Transverse colon (tissue), 4 donors: ENCODE measurements around the gene ORC2.
"Not testable (repeated sequence)": the region's sequence is repeated elsewhere in the genome, so short reads cannot be mapped to it uniquely, and the experiment has no call there.

ENCODE experiments used
- CTCF ChIP-seq, 5 experiments: fragments of 200-600 bp in 3 of 5; fragments of 450-650 bp in 2 of 5; sonication (generic) in 3 of 5; IDR thresholded peaks; 1 replicate in 2 of 5; 2 replicates in 3 of 5; pipeline ENCODE4 v1.5.1; 2016 to 2017; ENCODE audit warnings: antibody characterized with exemption in 5 of 5, inconsistent platforms in 3 of 5, mild to moderate bottlenecking in 2 of 5, moderate library complexity in 1 of 5
- EP300 ChIP-seq: sonication (generic); formaldehyde crosslinking; IDR thresholded peaks from one replicate; pipeline ENCODE4 v1.6.1; 2017; ENCODE audit warnings: antibody characterized with exemption, low read depth
- POLR2A ChIP-seq: fragments of 450-650 bp; IDR thresholded peaks from one replicate; pipeline ENCODE4 v1.6.1; 2016; ENCODE audit warnings: antibody characterized with exemption, mild to moderate bottlenecking, moderate library complexity
- POLR2AphosphoS5 ChIP-seq, 3 donors: sonication (generic); formaldehyde crosslinking; IDR thresholded peaks; one replicate each; pipeline ENCODE4 v1.6.1; 2016; ENCODE audit warnings: antibody characterized with exemption in 3 of 3

- not testable (repeated sequence) for TF ChIP-seq CTCF (IDR thresholded peaks at IDR 0.05); POLR2A; EP300; POLR2AphosphoS5 (IDR thresholded peaks at IDR 0.05)
Observed at GRCh38 chr2:200970057-200970456, 6.6 kb upstream of the ORC2 start.
